Body of pancreas (tissue), 4 donors: Measurements from ENCODE around the gene CBX6.

Experiments used
- CTCF ChIP-seq, 7 experiments: fragments of 450-650 bp in 4 of 7; fragments of 200-600 bp in 3 of 7; sonication (generic) in 3 of 7; IDR thresholded peaks; one replicate each; pipeline ENCODE4 v1.5.1; 2016 to 2019; ENCODE audit warnings: antibody characterized with exemption in 7 of 7
- POLR2A ChIP-seq, 3 donors: fragments of 450-650 bp; IDR thresholded peaks; one replicate each; pipeline ENCODE4 v1.6.1; 2016; ENCODE audit warnings: antibody characterized with exemption in 3 of 3, mild to moderate bottlenecking in 2 of 3

- TF ChIP-seq POLR2A (IDR thresholded peaks at IDR 0.05) (no peak), CTCF (IDR thresholded peaks at IDR 0.05) (no peak)
These were observed 10.7 kb downstream of the CBX6 start for GRCh38 chr22:38861170-38861876.
